K562 (cell line): ENCODE measurements around the gene RNASE4. TPM values are rescaled to one million over a fixed set of nuclear protein-coding genes. Genes with fewer than 3 reads are reported as not detected.
"Not testable (repeated sequence)": the region's sequence is repeated elsewhere in the genome, so short reads cannot be mapped to it uniquely, and the experiment has no call there.

Experiments used
- ATAC-seq: fragments of 200-7000 bp; cut with Tn5 transposase; 3 replicates; pipeline ENCODE4 v1.9.1; 2020; ENCODE audit warnings: moderate library complexity
- BruUV-seq: library from RNA; stranded (reverse); fragments of 400-500 nt; replicated peaks from 2 replicates; lab custom pipeline; 2021; lab: Mats Ljungman, UMichigan
- CTCF ChIA-PET: fragments of 300-600 bp; formaldehyde crosslinking; extraction: SDS; loops from one replicate; lab custom pipeline; 2021; ENCODE audit warnings: low intra/inter-chr PET ratio; lab: Yijun Ruan, JAX
- POLR2A ChIA-PET: fragments of 300-600, 350-650 bp; sonication (Branson Sonifier 250); formaldehyde crosslinking; extraction: SDS; loops from one replicate; lab custom pipeline; 2021; ENCODE audit warnings: antibody characterized with exemption, inconsistent platforms; lab: Yijun Ruan, JAX
- DNase-seq, 4 experiments: peaks; one replicate each; pipeline versions ENCODE4 v3.0.0 to v3.0.0-alpha.2; 2011 to 2018; ENCODE audit warnings: low spot score in 3 of 4, mixed read lengths in 3 of 4; ENCODE audit errors: extremely low read depth in 1 of 4
- FAIRE-seq: peaks from 2 replicates; lab custom pipeline; 2011; peaks lifted over from hg19 to GRCh38; lab: Jason Lieb, UNC
- H2AFZ ChIP-seq: 2 replicates; pipeline ENCODE4 v1.6.0; 2011; ENCODE audit warnings: low read depth, low read length, control low read depth, inconsistent platforms
- H3K27ac ChIP-seq: fragments of 200-600 bp; 3 replicates; pipeline ENCODE4 v1.8.0; 2011; ENCODE audit warnings: low read depth, mild to moderate bottlenecking, control low read depth, inconsistent platforms, low read length, moderate library complexity, mixed read lengths; ENCODE audit errors: extremely low read depth
- H3K27me3 ChIP-seq, 2 experiments: fragments of 300-600 bp in 1 of 2; 2 replicates in 1 of 2; 3 replicates in 1 of 2; pipeline versions ENCODE4 v1.6.0 to v1.8.0; 2011; ENCODE audit warnings: inconsistent platforms in 2 of 2, low read length in 2 of 2, mild to moderate bottlenecking in 1 of 2, mixed read lengths in 1 of 2, moderate library complexity in 1 of 2; ENCODE audit not compliant: control insufficient read depth in 2 of 2, insufficient read depth in 2 of 2
- H3K36me3 ChIP-seq: fragments of 300-600 bp; 3 replicates; pipeline ENCODE4 v1.8.0; 2011; ENCODE audit warnings: mild to moderate bottlenecking, low read length, inconsistent platforms; ENCODE audit not compliant: control insufficient read depth, insufficient read depth
- H3K4me1 ChIP-seq, 2 experiments: fragments of 200-600 bp in 1 of 2; replicated peaks in 1 of 2; 2 replicates in 1 of 2; 3 replicates in 1 of 2; pipeline versions ENCODE4 v1.5.1 to v1.8.0; 2011; ENCODE audit warnings: inconsistent platforms in 2 of 2, low read length in 2 of 2, mild to moderate bottlenecking in 1 of 2, mixed read lengths in 1 of 2, moderate library complexity in 1 of 2; ENCODE audit not compliant: control insufficient read depth in 2 of 2, insufficient read depth in 2 of 2
- H3K4me2 ChIP-seq: 2 replicates; pipeline ENCODE4 v1.6.1; 2011; ENCODE audit warnings: low read length, control low read depth, inconsistent platforms, mixed read lengths; ENCODE audit not compliant: insufficient read depth
- H3K4me3 ChIP-seq: fragments of 200-600 bp; sonication (generic), shearing (Covaris generic); 2 replicates; pipeline ENCODE4 v1.5.1; 2016; ENCODE audit warnings: control low read depth, inconsistent platforms
- H3K79me2 ChIP-seq: fragments of 200-600 bp; 3 replicates; pipeline ENCODE4 v1.8.0; 2011; ENCODE audit warnings: low read length, inconsistent platforms; ENCODE audit not compliant: control insufficient read depth, insufficient read depth
- H3K9ac ChIP-seq, 2 experiments: 2 replicates each; pipeline versions ENCODE4 v1.6.0 to v1.6.1; 2011; ENCODE audit warnings: low read depth in 2 of 2, low read length in 2 of 2, control low read depth in 1 of 2, inconsistent platforms in 1 of 2, mild to moderate bottlenecking in 1 of 2, mixed read lengths in 1 of 2; ENCODE audit not compliant: insufficient read depth in 1 of 2
- H3K9me1 ChIP-seq: one replicate; pipeline ENCODE4 v1.6.0; 2011; ENCODE audit warnings: inconsistent platforms, mild to moderate bottlenecking, low read length, moderate library complexity; ENCODE audit not compliant: control insufficient read depth, insufficient read depth
- H3K9me3 ChIP-seq: replicated peaks from 2 replicates; pipeline ENCODE4 v1.5.1; 2011; ENCODE audit warnings: low read depth, low read length, inconsistent platforms; ENCODE audit not compliant: control insufficient read depth, insufficient read depth
- H4K20me1 ChIP-seq: replicated peaks from 2 replicates; pipeline ENCODE4 v1.6.1; 2011; ENCODE audit warnings: low read length, inconsistent platforms, mixed read lengths; ENCODE audit not compliant: control insufficient read depth, insufficient read depth
- ATF3 ChIP-seq, 2 experiments: fragments of 450-650 bp in 1 of 2; sonication (generic) in 1 of 2; formaldehyde crosslinking in 1 of 2; IDR thresholded peaks in 1 of 2; conservative IDR thresholded peaks in 1 of 2; 2 replicates each; pipeline versions ENCODE4 v1.6.1 to v1.8.1; 2016 to 2023; ENCODE audit warnings: mild to moderate bottlenecking in 2 of 2, moderate library complexity in 2 of 2, inconsistent platforms in 1 of 2, missing genetic modification reagents in 1 of 2
- ELF1 ChIP-seq: fragments of 200-800 bp; sonication (Bioruptor generic); IDR thresholded peaks from 2 replicates; pipeline ENCODE4 v1.6.1; 2016; ENCODE audit warnings: missing genetic modification characterization, missing compliant biosample characterization
- SPI1 ChIP-seq: IDR thresholded peaks from 2 replicates; pipeline ENCODE4 v1.6.1; 2011; ENCODE audit warnings: low read depth, low read length, control low read depth, borderline replicate concordance
- UBTF ChIP-seq, 2 experiments: IDR thresholded peaks; 2 replicates each; pipeline ENCODE4 v1.6.1; 2012; ENCODE audit warnings: improper control_type of control experiment in 2 of 2, low read depth in 2 of 2, low read length in 2 of 2, borderline replicate concordance in 1 of 2
- WGBS: fragments of 100-300 bp; shearing (Covaris generic); methylation state at CpG from one replicate; pipeline ENCODE4 v1.1.6; 2016; ENCODE audit warnings: low coverage, mixed read lengths; ENCODE audit not compliant: insufficient coverage; ENCODE audit errors: missing lambda C conversion rate; 5-methylcytosine and 5-hydroxymethylcytosine counted together
- in situ Hi-C: fragments of 300-500 bp; cut with MboI; formaldehyde crosslinking; loops from 4 replicates; pipeline ENCODE4 v1.15.0; 2018; ENCODE audit warnings: inconsistent platforms, mixed read lengths
- intact Hi-C: fragments of 100-400 bp; cut with micrococcal nuclease; formaldehyde crosslinking; loops from 2 replicates; pipeline ENCODE4 v1.14.2; 2022
- polyA plus RNA-seq, 8 experiments: library from polyadenylated mRNA; depleted of rRNA in 4 of 8; stranded (reverse) in 5 of 8; unstranded in 3 of 8; fragments of >200 nt; fragmentation: Nextera tagmentation in 2 of 8; fragmentation: Illumina TruSeq in 1 of 8; extraction: Ambion mirVana in 2 of 8; extraction: Trizol in 1 of 8; gene quantifications; 2 replicates each; pipeline versions ENCODE4 v1.2.1 to v1.2.3, GENCODE V29; 2011 to 2014; ENCODE audit warnings: inconsistent platforms in 1 of 8, missing spikeins in 1 of 8
- total RNA-seq, 7 experiments: library from RNA; depleted of rRNA in 6 of 7; stranded (reverse); fragments of >200 nt in 6 of 7; fragmentation: Illumina TruSeq in 2 of 7; extraction: Trizol in 2 of 7; gene quantifications; 2 replicates each; pipeline versions ENCODE4 v1.2.1 to v1.2.3, GENCODE V29; 2011 to 2021; ENCODE audit warnings: low replicate concordance in 1 of 7

The RNASE4 gene
- total and polyA plus RNA-seq, 9 of the 15 experiments (the other 6 are each of a cell fraction or from before 2014, with no cell fraction given) = 0.09 to 0.22 (median 0.13) TPM; not detected in 2

- TF ChIP-seq ATF3 (IDR thresholded peaks at IDR 0.05) (no peak), ATF3 (CRISPR knock-in tag; conservative IDR thresholded peaks at IDR 0.05) (no peak), UBTF (IDR thresholded peaks at IDR 0.05; ENCODE audit: borderline replicate concordance in 1 of 2, low read depth in 2 of 2, low read length in 2 of 2) (0 out of 4 replicates have a peak, but pooled peaks of 1 of the 2 experiments have one; percentile 36)
Observed at GRCh38 chr14:20662968-20663732, 21.2 kb upstream of the RNASE4 start (continued).

- H2AFZ ChIP-seq = peak overlapping the region; percentile 50; the same call in 1 of the 2 replicates
- CTCF ChIA-PET, H3K9me3 ChIP-seq, H3K27ac ChIP-seq, intact Hi-C loops, FAIRE-seq, POLR2A ChIA-PET, H3K9me1 ChIP-seq, H3K4me2 ChIP-seq, in situ Hi-C loops, H3K36me3 ChIP-seq, H3K4me1 ChIP-seq, ATAC-seq, H3K4me3 ChIP-seq, H3K9ac ChIP-seq, H4K20me1 ChIP-seq, BruUV-seq, H3K27me3 ChIP-seq, DNase-seq, H3K79me2 ChIP-seq: not testable (repeated sequence)
- 20% methylated on average over 7 of the region's 7 CpGs for WGBS
- TF ChIP-seq SPI1 (peak; percentile 88), ELF1 (peak; percentile 31; the same call in 1 of the 2 replicates)
Observed at GRCh38 chr14:20666400-20666961, 17.9 kb upstream of the RNASE4 start.
